ENCODE measurements around the gene NCAPH2. TPM values are rescaled to one million over a fixed set of nuclear protein-coding genes. Genes with fewer than 3 reads are reported as not detected.
A peak's percentile ranks its signal among the peaks of the same experiment; 100 is the strongest.

The NCAPH2 gene
- total and polyA plus RNA-seq, 2 of the 8 experiments (the other 6 are each of a cell fraction or from before 2014, with no cell fraction given), result 62.2 to 81.6 TPM

- Histone ChIP-seq H2BK5ac (ENCODE audit: low read depth, low read length) (no peak overlapping the region; the same call in 1 of the 2 replicates), H3K56ac (replicated peaks; ENCODE audit: insufficient read length, low read depth, low read length) (no peak overlapping the region), H3K23ac (ENCODE audit: insufficient read length) (no peak overlapping the region), H4K91ac (replicated peaks; ENCODE audit: insufficient read length, low read length) (no peak overlapping the region), H3K36me3 (ENCODE audit: control insufficient read depth in 2 of 4, insufficient read depth in 4 of 4, low read length in 3 of 4) (peaks cover 23 to 38% (median 33%) of the 10 kb centered on the region in 4 experiments), H3K27me3 (replicated peaks in 1 of 4; ENCODE audit: control insufficient read depth in 3 of 4, extremely low read depth in 1 of 4, insufficient read depth in 3 of 4, low read length in 3 of 4) (no peaks in the 10 kb centered on the region), H3K4me1 (replicated peaks in 1 of 4; ENCODE audit: control insufficient read depth in 3 of 4, insufficient read depth in 4 of 4, low read length in 3 of 4) (peaks cover 0 to 17% (median 10%) of the 10 kb centered on the region in 4 experiments; a peak in 6 of 7 replicates), H2AK5ac (ENCODE audit: low read depth, low read length) (peak overlapping the region; percentile 53; the same call in 1 of the 2 replicates), H3K79me2 (ENCODE audit: control insufficient read depth in 1 of 2, insufficient read depth in 2 of 2, low read length in 2 of 2) (peaks cover 0 to 52% of the 10 kb centered on the region in 2 experiments; a peak in 3 of 4 replicates), H3K9me3 (ENCODE audit: insufficient read depth in 2 of 2, low read depth in 1 of 2, low read length in 1 of 2) (no peaks in the 10 kb centered on the region), H2BK15ac (ENCODE audit: low read length) (no peak overlapping the region), H3K79me1 (ENCODE audit: low read depth, low read length) (peaks cover 30% of the 10 kb centered on the region), H3K4ac (replicated peaks; ENCODE audit: insufficient read length, low read depth, low read length) (no peak overlapping the region), H3K27ac (ENCODE audit: low read depth, low read length) (no peak overlapping the region), H3K14ac (ENCODE audit: insufficient read length) (no peak overlapping the region), H3K4me3 (ENCODE audit: extremely low read depth in 1 of 4, insufficient read depth in 2 of 4, low read depth in 3 of 4, low read length in 4 of 4) (no peak overlapping the region), H3K4me2 (ENCODE audit: insufficient read depth in 1 of 2, low read depth in 2 of 2, low read length in 2 of 2) (no peak overlapping the region), H2BK12ac (ENCODE audit: low read depth, low read length) (peak overlapping the region; percentile 39; the same call in 1 of the 2 replicates), H4K5ac (ENCODE audit: insufficient read length, low read depth, low read length) (no peak overlapping the region), H3K23me2 (ENCODE audit: low read depth, low read length) (no peaks in the 10 kb centered on the region; the same call in 1 of the 2 replicates), H2BK120ac (replicated peaks; ENCODE audit: low read depth, low read length) (no peak overlapping the region), H2BK20ac (ENCODE audit: low read length) (no peak overlapping the region), H3K9ac (replicated peaks in 1 of 4; ENCODE audit: extremely low read depth in 1 of 4, low read depth in 3 of 4, low read length in 3 of 4) (no peak overlapping the region), H2AFZ (ENCODE audit: low read length) (no peak overlapping the region), H3K18ac (ENCODE audit: extremely low read depth, low read length) (no peak overlapping the region), H4K8ac (ENCODE audit: extremely low read depth, insufficient read depth, low read length) (no peak overlapping the region), H4K20me1 (replicated peaks in 1 of 2; ENCODE audit: control insufficient read depth in 1 of 2, insufficient read depth in 2 of 2, low read length in 2 of 2) (peaks cover 38 to 60% of the 10 kb centered on the region in 2 experiments)
- POLR2A ChIA-PET (ENCODE audit: partially characterized antibody), result interaction anchor here (0.7 to 3.0 kb wide), 4 partner anchors 10 to 26 kb away, joined by 3 to 9 read pairs (median 6); no protein-coding TSS in a partner anchor
- no peak for DNase-seq (ENCODE audit: low read depth in 1 of 2, low spot score in 2 of 2)
- WGBS, 2 experiments (ENCODE audit: extremely low coverage in 1 of 2, insufficient coverage in 1 of 2, insufficient read length in 1 of 2, insufficient replicate concordance in 2 of 2, low coverage in 1 of 2, low lambda C conversion rate in 2 of 2, missing lambda C conversion rate in 1 of 2), result 92% methylated on average over 7 of the region's 8 CpGs; no CpG with 5 or more reads in 1 of the 2 experiments
- FAIRE-seq, result no peak
- CTCF ChIA-PET (ENCODE audit: partially characterized antibody), result interaction anchor here (0.8 to 9.1 kb wide), 7 partner anchors 11 to 69 kb away, joined by 3 to 60 read pairs (median 3); no protein-coding TSS in a partner anchor
- TF ChIP-seq JUN (IDR thresholded peaks at IDR 0.05; ENCODE audit: low read depth, low read length) (no peak), EP300 (IDR thresholded peaks at IDR 0.05; ENCODE audit: borderline replicate concordance in 1 of 2, low read depth in 2 of 2, low read length in 2 of 2) (no peak), YY1 (IDR thresholded peaks at IDR 0.05; ENCODE audit: low read depth, low read length) (no peak), CREB1 (IDR thresholded peaks at IDR 0.05) (no peak), NANOG (IDR thresholded peaks at IDR 0.05; ENCODE audit: insufficient read depth, low read depth, low read length, poor library complexity, severe bottlenecking) (no peak), ZNF274 (IDR thresholded peaks at IDR 0.05; ENCODE audit: borderline replicate concordance, extremely low read depth, low read length) (no peak), RXRA (IDR thresholded peaks at IDR 0.05; ENCODE audit: insufficient read depth, low read depth, low read length) (no peak), ATF3 (IDR thresholded peaks at IDR 0.05; ENCODE audit: insufficient read depth, low read depth, low read length) (no peak), RAD21 (IDR thresholded peaks at IDR 0.05 in 1 of 2, conservative IDR thresholded peaks at IDR 0.05 in 1 of 2; ENCODE audit: low read depth in 2 of 2, low read length in 2 of 2) (no peak), ATF2 (IDR thresholded peaks at IDR 0.05; ENCODE audit: low read length) (no peak)
Measured at GRCh38 chr22:50468626-50469025, 39.4 kb upstream of the NCAPH2 start.

All from H1 (cell line).